OCI-M2 (cell line): ENCODE measurements around the gene CYP2W1.

ENCODE experiments used
- DNase-seq: peaks from one replicate; lab custom pipeline; 2025; ENCODE audit not compliant: unreplicated experiment; lab: John Stamatoyannopoulos, UW

CYP2W1 gene

DNA sequence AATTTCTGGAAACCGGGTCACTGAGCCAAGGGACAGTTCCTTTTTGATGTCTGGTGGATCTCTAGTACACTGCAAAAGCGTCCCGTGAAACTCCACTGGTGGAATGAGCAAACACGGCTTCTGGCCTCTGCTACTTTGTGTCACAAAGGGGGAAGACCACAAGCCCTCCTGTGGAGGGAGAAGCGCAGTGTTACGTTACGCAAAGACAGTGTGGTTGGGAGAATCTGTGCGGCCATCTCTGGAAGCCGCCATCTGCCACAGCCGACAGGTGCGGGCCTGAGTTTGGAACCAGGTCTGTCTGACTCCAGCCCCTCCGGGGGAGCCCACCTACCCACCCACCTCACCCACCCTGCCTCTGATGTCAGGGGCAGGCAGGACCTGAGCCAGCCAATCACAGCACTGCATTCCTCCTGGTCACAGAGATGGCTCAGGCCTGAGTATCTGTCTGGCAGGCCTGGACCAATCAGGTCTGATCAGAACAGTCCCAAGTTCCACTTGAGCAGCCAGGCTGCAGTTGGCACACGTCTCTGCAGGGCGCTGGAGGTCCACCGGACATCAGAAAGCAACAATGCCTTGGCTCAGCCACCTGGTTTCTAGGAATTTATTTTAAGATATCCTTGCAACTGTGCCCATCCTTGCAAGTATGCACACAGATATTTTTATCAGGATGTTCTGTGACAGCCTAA is 3.0 kb upstream of the CYP2W1 start:
- no peak for DNase-seq

DNA sequence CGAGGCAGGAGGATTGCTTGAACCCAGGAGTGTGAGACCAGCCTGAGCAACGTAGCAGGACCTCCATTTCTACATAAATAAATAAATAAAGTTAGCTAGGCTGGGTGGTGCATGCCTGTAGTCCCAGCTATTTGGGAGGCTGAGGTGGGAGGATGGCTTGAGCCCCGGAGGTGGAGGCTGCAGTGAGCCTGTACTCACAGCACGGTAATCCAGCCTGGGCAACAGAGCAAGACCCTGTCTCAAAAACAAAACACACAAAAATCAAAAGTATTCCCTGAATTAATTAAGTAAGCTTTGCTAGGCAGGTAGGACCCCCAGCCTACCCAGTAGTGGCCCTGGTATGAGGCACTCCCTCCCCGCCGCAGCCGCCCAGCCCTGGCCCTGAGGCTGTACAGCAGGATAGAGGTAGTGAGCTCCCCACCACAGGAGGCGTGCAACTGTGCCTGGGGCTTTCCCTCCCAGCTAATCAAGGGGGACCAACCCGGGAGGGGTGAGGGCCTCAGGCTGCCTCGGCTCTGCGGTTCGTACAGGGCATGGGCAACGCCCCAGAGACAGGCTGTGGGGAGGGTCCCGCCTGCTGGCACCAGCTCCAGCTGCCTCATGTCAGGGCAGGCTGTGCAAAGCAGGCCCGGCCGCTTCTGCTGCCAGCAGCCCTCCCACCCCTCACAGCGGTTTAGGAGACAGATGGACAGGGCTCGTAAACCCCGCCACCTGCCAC is 1.0 kb upstream of the CYP2W1 start:
- no peak for DNase-seq

DNA sequence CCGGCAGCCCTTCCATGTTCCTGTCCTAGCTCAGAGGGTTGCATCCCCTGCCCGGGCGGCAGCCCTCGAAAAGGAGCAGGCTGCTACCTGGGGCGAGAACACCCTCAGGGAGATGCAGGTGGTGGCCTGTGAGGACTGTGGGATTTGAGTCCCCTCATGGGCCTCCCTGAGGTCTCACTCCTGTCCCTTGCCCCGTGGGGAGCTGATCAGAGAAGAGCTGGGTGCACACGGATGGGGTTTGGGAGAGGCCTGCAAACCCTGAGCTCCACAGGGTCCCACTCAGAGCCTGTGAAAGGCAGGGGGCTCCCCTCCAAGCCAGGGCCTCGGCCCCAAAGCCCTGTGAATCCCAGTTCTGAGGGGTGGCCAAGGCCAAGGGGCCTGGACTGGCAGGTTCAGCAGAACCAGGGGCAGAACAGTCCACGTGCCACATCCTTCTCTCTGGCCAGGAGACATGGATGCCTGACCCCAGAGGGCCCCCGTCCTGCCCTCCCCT is 424 bp upstream of the CYP2W1 start:
- DNase-seq, result no peak

DNA sequence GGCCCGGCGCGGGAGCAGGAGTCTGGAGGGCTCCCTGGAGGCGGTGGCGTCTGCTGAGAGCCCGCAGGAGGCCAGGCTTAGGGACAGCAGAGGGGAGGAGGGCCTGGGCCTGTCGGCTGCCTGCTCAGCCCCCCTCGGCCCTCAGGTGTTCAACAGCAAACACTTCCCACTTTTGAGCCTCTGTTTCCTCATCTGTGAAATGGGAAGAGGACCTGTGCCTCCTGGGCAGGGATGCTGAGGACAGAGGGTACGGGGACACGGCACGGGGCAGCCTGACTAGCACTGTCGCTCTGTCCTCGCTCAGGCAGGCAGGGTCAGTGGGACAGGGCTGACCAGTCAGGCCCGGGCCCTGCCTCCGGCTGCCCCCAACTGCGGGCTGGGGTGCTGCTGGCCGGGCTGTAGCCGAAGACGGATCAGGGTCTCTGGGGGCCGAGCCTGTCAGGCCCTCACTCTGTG is 663 bp downstream of the CYP2W1 start:
- DNase-seq, result no peak

DNA sequence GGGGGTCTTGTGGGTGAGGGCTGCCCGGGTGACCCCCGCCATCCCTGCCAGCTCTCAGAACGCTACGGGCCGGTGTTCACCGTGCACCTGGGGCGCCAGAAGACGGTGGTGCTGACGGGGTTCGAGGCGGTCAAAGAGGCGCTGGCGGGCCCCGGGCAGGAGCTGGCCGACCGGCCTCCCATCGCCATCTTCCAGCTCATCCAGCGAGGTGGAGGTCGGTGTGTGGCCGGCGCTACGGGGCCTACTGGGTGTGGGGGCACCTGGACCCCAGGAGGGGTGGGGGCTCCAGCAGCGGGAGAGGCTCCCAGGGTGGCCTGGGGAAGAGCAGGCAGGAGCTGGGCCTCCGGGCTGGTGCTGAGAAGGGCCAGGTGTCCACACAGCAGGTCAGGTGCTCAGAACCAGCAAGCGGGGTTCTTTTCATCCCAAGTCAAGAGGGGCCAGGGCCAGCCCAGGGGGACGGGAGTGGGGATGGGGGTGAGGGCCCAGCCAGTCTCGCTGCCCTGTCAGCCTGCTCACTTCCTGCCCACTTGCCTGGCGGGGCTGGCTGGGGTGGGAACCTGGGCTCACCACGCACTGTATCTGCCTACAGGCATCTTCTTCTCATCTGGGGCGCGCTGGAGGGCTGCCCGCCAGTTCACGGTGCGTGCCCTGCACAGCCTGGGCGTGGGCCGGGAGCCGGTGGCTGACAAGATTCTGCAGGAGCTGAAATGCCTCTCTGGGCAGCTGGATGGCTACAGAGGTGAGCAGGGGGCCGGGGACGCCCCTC is 1.6 kb downstream of the CYP2W1 start:
- DNase-seq, result no peak

DNA sequence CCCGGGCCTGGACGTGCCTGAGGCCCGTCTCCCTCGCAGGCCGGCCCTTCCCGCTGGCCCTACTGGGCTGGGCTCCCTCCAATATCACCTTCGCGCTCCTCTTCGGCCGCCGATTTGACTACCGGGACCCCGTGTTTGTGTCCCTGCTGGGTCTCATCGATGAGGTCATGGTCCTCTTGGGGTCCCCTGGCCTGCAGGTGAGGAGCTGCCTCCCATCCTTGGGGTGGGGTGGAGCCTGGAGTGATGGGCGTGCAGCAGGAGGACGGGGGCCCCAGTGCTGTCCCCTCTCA is 2.1 kb downstream of the CYP2W1 start:
- DNase-seq, result no peak

DNA sequence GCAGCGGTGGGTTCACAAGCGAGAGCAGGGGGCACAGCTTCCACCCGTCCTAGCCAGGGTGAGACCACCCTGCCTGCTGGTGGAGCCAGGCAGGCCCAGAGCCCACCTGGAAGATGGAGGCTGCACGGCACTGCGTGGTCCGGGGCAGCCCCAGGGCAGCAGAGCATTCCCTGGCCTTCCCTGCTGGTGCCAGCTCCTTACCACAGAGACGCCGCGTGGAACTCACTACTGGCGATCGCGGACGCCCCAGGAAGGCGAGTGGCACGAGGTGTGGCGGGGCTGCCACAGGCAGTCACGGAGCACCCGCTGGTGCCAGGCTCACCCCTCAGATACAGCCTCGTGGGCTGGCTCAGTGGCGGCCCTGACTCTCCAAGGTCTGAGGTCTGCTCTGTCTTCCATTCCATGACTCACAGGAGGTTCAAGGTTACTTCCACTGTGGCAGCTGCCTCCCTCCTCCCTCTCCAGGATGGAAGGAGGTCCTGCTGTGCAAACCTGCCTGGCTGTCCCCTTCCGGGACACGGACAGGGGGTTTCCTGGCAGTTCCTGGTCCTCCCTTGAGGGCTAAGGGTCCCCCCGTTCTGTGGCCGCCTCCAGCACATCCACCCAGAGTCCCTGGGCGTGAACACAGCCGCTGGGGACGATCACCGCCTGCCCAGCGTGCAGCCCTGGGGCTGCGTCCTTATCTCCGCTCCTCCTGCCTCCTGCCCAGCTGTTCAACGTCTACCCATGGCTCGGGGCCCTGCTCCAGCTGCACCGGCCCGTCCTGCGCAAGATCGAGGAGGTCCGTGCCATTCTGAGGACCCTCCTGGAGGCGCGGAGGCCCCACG is 3.1 kb downstream of the CYP2W1 start:
- DNase-seq, result no peak

DNA sequence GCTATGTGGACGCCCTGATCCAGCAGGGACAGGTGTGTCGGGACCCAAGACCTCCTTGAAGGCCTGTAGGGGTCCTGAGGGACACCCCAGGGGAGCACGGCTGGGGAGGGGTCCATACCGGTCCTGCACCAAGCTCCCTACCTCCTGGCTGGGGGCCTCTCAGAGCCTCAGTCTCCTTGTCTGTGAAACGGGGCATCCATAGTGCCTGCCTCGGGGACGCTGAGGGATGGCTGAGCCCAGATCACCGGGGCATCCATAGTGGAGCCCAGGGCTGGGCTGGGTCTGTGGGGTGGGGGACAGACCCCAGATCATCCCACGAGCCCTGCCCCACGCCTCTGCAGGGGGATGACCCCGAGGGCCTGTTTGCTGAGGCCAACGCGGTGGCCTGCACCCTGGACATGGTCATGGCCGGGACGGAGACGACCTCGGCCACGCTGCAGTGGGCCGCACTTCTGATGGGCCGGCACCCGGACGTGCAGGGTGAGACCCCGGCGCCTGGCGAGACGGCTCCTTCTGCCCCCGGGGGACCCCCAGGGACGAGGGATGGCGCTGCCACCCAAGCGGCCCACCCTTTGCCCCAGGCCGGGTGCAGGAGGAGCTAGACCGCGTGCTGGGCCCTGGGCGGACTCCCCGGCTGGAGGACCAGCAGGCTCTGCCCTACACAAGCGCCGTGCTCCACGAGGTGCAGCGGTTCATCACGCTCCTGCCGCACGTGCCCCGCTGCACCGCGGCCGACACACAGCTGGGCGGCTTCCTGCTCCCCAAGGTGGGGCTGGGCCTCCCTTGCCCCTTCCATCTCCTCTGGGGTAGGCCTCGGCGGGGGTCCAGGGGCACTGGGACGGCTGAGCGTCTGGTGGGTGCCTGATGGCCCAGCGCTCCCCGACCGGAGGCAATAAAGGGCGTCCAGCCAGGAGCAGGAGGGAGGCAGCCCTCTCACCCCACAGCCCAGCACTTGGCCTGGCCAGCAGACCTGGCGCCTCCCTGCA is 4.1 kb downstream of the CYP2W1 start:
- DNase-seq, result no peak

DNA sequence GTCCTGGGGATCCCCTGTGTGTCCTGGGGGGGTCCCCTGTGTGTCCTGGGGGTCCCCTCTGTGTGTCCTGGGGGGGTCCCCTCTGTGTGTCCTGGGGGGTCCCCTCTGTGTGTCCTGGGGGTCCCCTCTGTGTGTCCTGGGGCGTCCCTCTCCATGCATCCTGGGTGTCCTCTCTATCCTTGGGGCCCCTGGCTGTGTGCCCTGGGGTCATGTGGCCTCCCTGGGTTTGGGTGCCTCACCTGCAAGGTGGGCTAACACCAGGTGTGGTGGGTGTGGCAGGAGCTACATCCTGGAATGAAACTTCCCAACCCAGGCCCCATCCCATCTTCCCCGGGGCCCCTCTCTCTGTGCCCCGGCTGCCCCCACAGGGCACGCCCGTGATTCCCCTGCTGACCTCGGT is 4.9 kb downstream of the CYP2W1 start:
- DNase-seq, result no peak

DNA sequence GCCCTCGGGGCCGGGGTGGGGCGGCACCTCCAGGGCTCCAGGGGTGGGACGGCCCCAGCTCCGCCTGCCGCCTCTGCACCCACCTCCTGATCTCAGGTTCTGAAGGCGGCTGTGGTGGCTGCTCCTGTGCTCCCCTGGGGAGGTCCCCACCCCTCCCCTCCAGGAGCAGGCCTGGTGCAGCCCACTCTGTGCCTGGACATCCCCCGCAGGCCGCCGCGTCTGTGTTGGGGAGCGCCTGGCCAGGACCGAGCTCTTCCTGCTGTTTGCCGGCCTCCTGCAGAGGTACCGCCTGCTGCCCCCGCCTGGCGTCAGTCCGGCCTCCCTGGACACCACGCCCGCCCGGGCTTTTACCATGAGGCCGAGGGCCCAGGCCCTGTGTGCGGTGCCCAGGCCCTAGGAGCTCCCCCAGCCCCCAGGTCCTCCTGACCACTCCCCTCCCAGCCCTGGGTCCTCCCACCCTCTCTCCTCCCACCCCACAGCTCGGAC is 5.5 kb downstream of the CYP2W1 start:
- DNase-seq, result no peak

DNA sequence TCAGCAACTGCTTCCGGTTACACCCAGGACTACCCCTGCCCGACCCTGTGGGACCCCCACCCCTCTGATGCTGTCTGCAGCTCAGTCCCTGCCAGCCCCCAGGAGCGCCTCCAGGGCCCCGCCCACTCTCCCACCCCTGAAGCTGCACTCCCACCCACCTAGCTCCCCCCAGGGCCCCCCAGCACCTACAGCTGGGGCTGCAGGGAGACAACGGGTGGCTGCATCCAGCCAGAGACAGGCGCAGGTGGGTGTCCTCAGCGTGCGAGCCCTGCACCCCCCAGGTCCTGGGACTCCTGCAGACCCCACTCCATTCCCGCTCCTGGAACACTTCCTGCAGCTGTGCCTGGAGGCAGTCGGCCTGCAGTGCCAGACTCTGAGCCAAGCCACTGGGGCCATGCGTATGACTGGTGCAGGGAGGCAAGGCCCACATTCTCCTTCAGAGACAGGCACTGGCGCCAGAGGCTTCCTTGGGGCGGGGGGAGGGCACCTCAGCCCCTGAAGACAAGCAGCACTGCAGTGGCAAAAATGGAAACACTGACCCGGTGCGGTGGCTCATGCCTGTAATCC is 6.1 kb downstream of the CYP2W1 start:
- no peak for DNase-seq

DNA sequence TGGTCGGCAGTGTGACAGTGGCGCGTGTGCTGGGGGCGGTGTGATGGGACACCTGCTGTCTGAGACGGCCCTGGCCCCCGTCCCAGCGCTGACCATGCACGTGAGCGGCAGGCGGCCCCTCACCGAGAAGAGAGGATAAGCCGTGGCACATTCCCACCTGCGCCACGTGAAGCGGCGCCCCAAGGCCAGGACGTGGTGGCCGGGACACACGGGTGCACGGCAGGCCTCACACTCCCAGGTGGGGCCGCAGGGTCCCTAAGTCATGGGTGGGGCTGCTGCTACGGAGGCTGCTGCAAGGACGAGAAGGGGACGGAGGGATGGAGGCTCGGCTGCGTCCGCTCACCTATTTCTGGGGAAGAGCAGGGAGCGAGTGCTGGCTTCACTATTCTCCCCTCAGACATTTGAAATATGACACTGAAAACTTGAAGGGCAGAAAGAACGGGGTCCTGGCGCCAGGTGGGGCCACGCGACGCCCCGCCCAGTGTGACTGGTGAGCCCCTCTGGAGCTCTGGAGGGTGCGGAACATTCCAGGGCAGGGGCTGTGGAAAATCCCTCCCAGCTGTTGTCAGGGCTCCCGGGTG is 7.5 kb downstream of the CYP2W1 start:
- no peak for DNase-seq

DNA sequence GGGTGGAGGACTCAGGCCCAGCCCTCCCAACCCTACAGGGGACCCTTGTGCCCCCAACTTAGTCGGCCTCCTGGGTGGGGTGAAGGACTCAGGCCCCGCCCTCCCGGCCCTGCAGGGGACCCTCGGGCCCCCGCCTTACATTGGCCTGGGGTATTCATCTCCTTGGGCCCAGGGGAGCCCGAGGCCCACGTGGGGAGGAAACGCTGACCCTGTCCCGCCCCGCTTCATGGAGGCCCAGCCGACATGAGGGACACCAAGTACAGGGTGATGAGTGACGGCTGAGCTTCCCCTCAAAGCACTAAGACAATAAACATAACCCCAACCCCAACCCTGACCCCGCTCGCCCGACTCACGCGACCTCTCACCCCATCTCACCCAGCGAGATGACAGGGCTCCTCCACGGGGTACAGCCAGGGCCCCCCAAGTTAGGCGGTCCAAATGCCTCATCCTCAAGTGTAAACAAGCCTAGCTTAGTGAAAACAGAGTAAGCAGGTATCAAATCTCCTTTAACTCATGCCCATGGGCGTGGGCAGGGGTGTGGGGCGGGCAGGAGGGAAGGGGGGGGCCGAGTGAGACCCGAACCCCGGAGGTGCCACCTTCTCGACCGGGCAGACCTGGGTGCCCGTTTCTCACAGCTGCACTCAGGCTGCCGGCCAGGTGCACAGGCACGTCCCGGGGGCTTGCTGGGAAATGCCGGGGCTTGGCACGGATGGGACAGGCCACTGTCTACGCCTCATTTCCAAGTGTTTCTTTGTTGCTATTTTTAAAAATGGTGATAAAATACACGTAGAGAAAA is 8.2 kb downstream of the CYP2W1 start:
- DNase-seq, result no peak

DNA sequence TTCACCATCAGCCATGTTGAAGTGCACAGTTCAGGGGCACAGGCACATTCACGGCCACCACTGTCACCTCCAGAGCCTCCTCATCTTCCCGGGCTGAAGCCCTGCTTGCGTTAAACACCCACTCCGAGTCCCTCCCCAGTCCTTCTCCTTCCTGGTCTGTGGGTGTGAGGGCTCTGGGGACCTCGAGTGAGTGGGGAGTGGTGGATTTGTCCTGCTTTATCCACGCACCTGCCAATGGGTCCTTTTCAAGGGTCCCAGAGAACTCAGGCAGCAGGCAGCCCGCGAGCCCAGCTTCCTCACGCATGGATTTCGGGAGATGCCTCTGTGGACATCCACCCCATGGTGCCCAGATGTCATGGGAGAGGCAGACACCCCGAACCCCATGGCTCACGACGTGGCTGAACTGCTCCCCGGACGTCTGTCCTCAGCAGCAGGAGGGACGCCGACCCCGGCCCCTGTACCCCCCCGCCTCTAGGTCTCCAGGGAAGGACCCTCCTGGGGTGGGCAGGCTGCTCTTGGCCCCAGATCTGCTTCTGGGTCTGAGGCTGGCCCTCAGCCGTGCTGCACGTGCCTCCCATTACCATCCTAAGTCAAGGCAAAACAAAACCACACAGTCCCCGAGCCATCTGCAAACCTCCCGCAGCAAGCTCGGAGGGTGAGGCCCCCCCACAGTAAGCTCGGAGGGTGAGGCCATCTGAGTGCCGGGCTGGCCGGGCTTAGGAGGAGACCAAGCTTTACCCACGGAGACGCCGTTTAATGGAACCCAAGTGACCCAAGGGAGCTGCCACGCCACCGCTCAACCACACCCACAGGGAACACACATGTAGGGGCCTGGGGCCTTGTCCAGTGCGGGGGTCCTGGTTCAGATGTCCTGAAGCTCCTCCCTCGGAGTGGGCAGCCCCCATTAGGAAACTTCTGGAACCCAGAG is 9.0 kb downstream of the CYP2W1 start:
- DNase-seq, result no peak

DNA sequence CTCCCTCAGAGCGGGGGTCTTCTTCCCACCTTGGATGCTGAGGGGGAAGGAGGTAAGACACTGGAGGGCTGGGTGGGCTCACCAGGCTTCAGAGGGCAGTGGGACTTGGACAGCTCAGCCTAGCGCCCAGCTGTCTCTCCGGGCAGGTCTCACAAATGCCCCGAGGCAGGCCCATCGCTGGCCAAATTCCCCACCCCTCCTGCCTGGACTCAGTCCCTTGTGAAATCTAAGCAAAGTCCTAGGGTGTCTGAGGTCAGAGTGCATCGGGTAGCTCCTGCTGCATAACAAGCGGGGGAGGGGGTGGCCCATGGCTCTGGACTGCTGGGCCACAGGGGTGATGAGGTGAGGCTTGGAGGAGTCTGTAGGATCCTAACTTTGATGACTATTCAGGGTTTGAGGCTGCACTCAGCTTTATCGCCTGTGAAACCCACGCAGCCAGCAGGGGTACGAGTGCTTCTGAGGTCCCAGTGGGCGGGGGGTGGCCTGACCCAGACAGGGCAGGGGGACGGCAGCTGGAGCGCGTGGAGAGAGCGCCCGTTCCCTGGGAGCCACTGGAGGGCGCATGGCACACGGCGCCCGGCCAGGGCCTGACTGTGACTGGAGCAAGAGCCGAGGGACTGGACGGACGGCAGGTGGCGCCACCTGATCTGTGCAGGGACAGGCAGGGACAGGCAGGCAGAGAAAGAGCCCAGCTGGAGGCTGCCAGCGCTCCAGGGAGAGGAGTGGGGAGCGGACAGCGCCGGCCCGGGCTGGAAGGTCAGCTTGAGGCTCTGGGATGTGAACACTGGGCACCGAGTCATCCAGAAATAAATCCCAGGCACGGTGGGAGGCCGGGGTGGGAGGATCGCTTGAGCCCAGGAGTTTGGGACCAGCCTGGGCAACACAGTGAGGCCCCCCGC is 10.0 kb downstream of the CYP2W1 start:
- DNase-seq, result peak; percentile 47

DNA sequence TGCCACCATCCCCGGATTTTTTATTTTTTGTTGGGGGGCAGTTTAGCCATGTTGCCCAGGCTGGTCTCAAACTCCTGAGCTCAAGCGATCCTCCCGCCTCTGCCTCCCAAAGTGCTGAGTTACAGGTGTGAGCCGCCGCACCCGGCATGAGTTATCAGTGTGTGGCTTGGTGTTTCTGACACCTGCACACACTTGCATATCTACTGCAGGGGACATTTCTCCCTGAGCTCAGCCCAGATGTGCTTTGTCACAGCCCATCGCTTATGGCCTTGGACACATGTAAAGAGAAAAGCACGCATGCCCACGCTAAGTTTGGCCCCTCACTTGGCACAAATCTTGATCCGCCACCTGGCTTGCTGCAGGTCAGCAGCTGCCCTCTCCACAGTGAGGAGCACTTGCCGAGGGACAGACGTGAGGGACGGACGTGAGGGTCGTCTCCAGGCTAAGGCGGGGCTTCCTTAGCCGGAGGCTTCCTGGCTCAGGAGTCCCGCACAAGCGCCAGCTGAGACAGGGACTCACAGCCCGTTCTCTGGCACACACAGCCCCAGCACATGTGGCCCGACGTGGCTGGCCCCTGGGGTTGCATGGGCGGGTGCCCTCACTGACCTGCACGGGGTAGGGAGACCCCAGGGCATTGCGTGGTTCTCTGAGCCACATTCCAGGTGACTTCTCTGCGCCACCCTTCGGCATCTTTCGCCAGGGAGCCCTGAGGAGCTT is 11.8 kb downstream of the CYP2W1 start:
- no peak for DNase-seq
